Stomach (tissue), 9 donors: ENCODE data around the gene GAGE12J. TPM values are rescaled to one million over a fixed set of nuclear protein-coding genes. Genes with fewer than 3 reads are reported as not detected.
"Not testable (repeated sequence)": the region's sequence is repeated elsewhere in the genome, so short reads cannot be mapped to it uniquely, and the experiment has no call there.

ENCODE experiments used
- DNase-seq, 2 donors: peaks; one replicate each; pipeline versions ENCODE4 v3.0.0 to v3.0.0-alpha.2; 2013 to 2019
- H3K27ac ChIP-seq, 5 donors: fragments of 200-600 bp in 4 of 5; sonication (generic) in 4 of 5; one replicate each; pipeline ENCODE4 v1.5.1; 2013 to 2019; ENCODE audit warnings: mild to moderate bottlenecking in 1 of 5, moderate library complexity in 1 of 5
- H3K27me3 ChIP-seq, 3 donors: fragments of 200-600 bp; sonication (generic); one replicate each; pipeline ENCODE4 v1.5.1; 2017 to 2019; ENCODE audit warnings: mixed run types in 1 of 3
- H3K36me3 ChIP-seq, 4 donors: fragments of 200-600 bp; sonication (generic); 1 replicate in 3 of 4; 2 replicates in 1 of 4; pipeline ENCODE4 v1.5.1; 2016 to 2019
- H3K4me1 ChIP-seq, 4 donors: fragments of 200-600 bp; sonication (generic); one replicate each; pipeline ENCODE4 v1.5.1; 2016 to 2019
- H3K4me3 ChIP-seq, 4 donors: fragments of 200-600 bp; sonication (generic) in 3 of 4; one replicate each; pipeline ENCODE4 v1.5.1; 2016 to 2019; ENCODE audit warnings: mild to moderate bottlenecking in 1 of 4
- H3K9me3 ChIP-seq, 4 donors: fragments of 200-600 bp; sonication (generic); one replicate each; pipeline ENCODE4 v1.5.1; 2016 to 2019
- CTCF ChIP-seq, 7 experiments: fragments of 450-650 bp in 4 of 7; fragments of 200-600 bp in 3 of 7; sonication (generic) in 3 of 7; IDR thresholded peaks; one replicate each; pipeline ENCODE4 v1.5.1; 2016 to 2019; ENCODE audit warnings: antibody characterized with exemption in 7 of 7, control low read depth in 2 of 7, mild to moderate bottlenecking in 1 of 7
- EP300 ChIP-seq: sonication (generic); formaldehyde crosslinking; IDR thresholded peaks from one replicate; pipeline ENCODE4 v1.6.1; 2017; ENCODE audit warnings: antibody characterized with exemption
- POLR2A ChIP-seq, 4 donors: fragments of 450-650 bp; IDR thresholded peaks; one replicate each; pipeline ENCODE4 v1.6.1; 2016; ENCODE audit warnings: antibody characterized with exemption in 4 of 4, control low read depth in 2 of 4, mild to moderate bottlenecking in 1 of 4, moderate library complexity in 1 of 4
- POLR2AphosphoS5 ChIP-seq, 3 donors: sonication (generic); formaldehyde crosslinking; IDR thresholded peaks; one replicate each; pipeline ENCODE4 v1.6.1; 2016; ENCODE audit warnings: antibody characterized with exemption in 3 of 3
- WGBS, 5 donors: extraction: QIAGEN DNeasy Blood & Tissue Kit in 3 of 5; methylation state at CpG; one replicate each; pipeline versions ENCODE4 v1.1.5 to v1.1.7; 2013 to 2018; 5-methylcytosine and 5-hydroxymethylcytosine counted together
- intact Hi-C: fragments of 100-400 bp; cut with DNase I; formaldehyde crosslinking; loops from one replicate; pipeline ENCODE4 v1.15.1; 2023; ENCODE audit warnings: low total_unique reads
- polyA plus RNA-seq, 3 donors: library from polyadenylated mRNA; stranded (reverse); fragments of 200-250 nt; gene quantifications; one replicate each; pipeline ENCODE4 v1.2.3, GENCODE V29; 2013
- total RNA-seq, 5 donors: library from RNA; depleted of rRNA; stranded (reverse); fragments of >200 nt; gene quantifications; one replicate each; pipeline versions ENCODE4 v1.1.0 to v1.2.3, GENCODE V29; 2014 to 2016
- donor health status: healthy with polysubstance abuse.
- donor health status: Bipolar disorder and iron deficiency.
- donor health status: healthy.

GAGE12J gene
- total and polyA plus RNA-seq, 8 donors = not detected

GRCh38 chrX:49290215-49290614, 31.6 kb upstream of the GAGE12J start:
- no peaks in the 10 kb centered on the region for H3K4me1 ChIP-seq
- no peak overlapping the region for H3K4me3 ChIP-seq
- intact Hi-C loops = no loop called here
- peaks cover 0 to 25% (median 0%) of the 10 kb centered on the region in 3 donors for H3K27me3 ChIP-seq
- H3K27ac ChIP-seq = no peak overlapping the region
- 64 to 88% (median 71%) methylated on average over 1 to 7 of the region's 7 CpGs for WGBS, 5 donors
- no peak for TF ChIP-seq CTCF (IDR thresholded peaks at IDR 0.05)
- no peak for TF ChIP-seq POLR2AphosphoS5 (IDR thresholded peaks at IDR 0.05)
- TF ChIP-seq EP300 = no peak
- TF ChIP-seq POLR2A (IDR thresholded peaks at IDR 0.05) = no peak
- no peak for DNase-seq
- no peaks in the 10 kb centered on the region for H3K9me3 ChIP-seq
- peaks cover 0 to 12% (median 5%) of the 10 kb centered on the region in 4 donors for H3K36me3 ChIP-seq

- TF ChIP-seq EP300 (no peak), CTCF (IDR thresholded peaks at IDR 0.05) (peak in 5 of 7 experiments; percentile 42 to 66 (median 50)), POLR2AphosphoS5 (IDR thresholded peaks at IDR 0.05) (no peak)
- DNase-seq = peak; percentile 69 to 76
- intact Hi-C loops = no loop called here
Observed at GRCh38 chrX:49291615-49292337, 30.1 kb upstream of the GAGE12J start.

GRCh38 chrX:49292400-49293362, 29.2 kb upstream of the GAGE12J start:
- TF ChIP-seq POLR2AphosphoS5 (IDR thresholded peaks at IDR 0.05) = no peak
- H3K4me1 ChIP-seq = no peaks in the 10 kb centered on the region
- intact Hi-C loops = no loop called here
- H3K36me3 ChIP-seq = no peaks in the 10 kb centered on the region
- H3K27ac ChIP-seq = no peak overlapping the region
- 75 to 88% (median 82%) methylated on average over 8 to 17 of the region's 17 CpGs for WGBS, 5 donors
- no peak for DNase-seq
- peaks cover 0 to 21% (median 0%) of the 10 kb centered on the region in 3 donors for H3K27me3 ChIP-seq
- H3K9me3 ChIP-seq = no peaks in the 10 kb centered on the region
- H3K4me3 ChIP-seq = no peak overlapping the region

More at GRCh38 chrX:49291615-49292337, 30.1 kb upstream of the GAGE12J start:
- H3K4me1 ChIP-seq = no peaks in the 10 kb centered on the region
- 15 to 42% (median 26%) methylated on average over 5 to 11 of the region's 11 CpGs for WGBS, 5 donors
- no peaks in the 10 kb centered on the region for H3K9me3 ChIP-seq
- peaks cover 0 to 23% (median 0%) of the 10 kb centered on the region in 3 donors for H3K27me3 ChIP-seq
- no peaks in the 10 kb centered on the region for H3K36me3 ChIP-seq
- H3K4me3 ChIP-seq = no peak overlapping the region
- no peak overlapping the region for H3K27ac ChIP-seq

GRCh38 chrX:49299293-49299692, 22.5 kb upstream of the GAGE12J start:
- H3K27ac ChIP-seq, H3K27me3 ChIP-seq, H3K9me3 ChIP-seq, H3K4me3 ChIP-seq, DNase-seq, intact Hi-C loops, H3K36me3 ChIP-seq, H3K4me1 ChIP-seq: not testable (repeated sequence)
- 87 to 92% (median 91%) methylated on average over 3 to 5 of the region's 5 CpGs for WGBS, 5 donors

- TF ChIP-seq POLR2AphosphoS5 (IDR thresholded peaks at IDR 0.05) = no peak
- no peak for TF ChIP-seq CTCF (IDR thresholded peaks at IDR 0.05)
- no peak for TF ChIP-seq POLR2A (IDR thresholded peaks at IDR 0.05)
- no peak for TF ChIP-seq EP300
- Histone ChIP-seq H3K4me3 (no peak overlapping the region), H3K27me3 (peaks cover 0 to 3% (median 0%) of the 10 kb centered on the region in 3 donors), H3K4me1 (no peaks in the 10 kb centered on the region), H3K9me3 (no peaks in the 10 kb centered on the region), H3K27ac (no peak overlapping the region), H3K36me3 (no peaks in the 10 kb centered on the region)
- intact Hi-C loops = no loop called here
- WGBS, 5 donors = 26 to 47% (median 36%) methylated on average over 1 of the region's 1 CpG
- no peak for DNase-seq
Observed at GRCh38 chrX:49300703-49301102, 21.1 kb upstream of the GAGE12J start.
